Fibroblast of lung (primary cell): ENCODE measurements around the gene RMDN3.

Experiments
- EZH2 ChIP-seq: IDR thresholded peaks from 2 replicates; pipeline ENCODE4 v1.5.1; 2012; ENCODE audit warnings: low read length, control low read depth, mild to moderate bottlenecking; ENCODE audit errors: missing control alignments
- TF ChIP-seq, protein P1 (sequence below), 2 donors: IDR thresholded peaks in 1 of 2; conservative IDR thresholded peaks in 1 of 2; 1 replicate in 1 of 2; 2 replicates in 1 of 2; pipeline ENCODE4 v1.5.1; 2011 to 2012; ENCODE audit warnings: low read length in 2 of 2, control low read depth in 1 of 2, inconsistent platforms in 1 of 2, low read depth in 1 of 2, mild to moderate bottlenecking in 1 of 2

DNA sequence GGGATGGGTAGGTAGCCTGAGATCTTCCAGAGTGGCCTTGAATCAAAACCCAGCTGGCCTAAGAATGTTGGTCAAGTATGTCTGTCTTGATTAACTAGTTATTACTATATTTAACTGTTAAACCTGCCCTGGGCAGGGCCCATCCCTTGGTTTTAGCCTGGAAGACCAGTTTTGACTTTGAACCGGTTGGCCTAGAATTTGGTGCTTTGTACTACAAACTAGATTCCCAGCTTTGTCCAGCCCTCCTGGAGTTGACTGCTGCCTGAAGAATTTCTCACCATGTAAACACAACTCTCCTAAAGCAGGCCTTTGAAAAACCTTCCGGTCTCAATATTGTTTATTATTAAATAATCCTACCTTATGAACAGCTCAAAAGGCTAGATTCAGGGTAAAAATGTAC, 30.8 kb upstream of the RMDN3 start:
- no peak for TF ChIP-seq EZH2
- TF ChIP-seq, protein P1, sequence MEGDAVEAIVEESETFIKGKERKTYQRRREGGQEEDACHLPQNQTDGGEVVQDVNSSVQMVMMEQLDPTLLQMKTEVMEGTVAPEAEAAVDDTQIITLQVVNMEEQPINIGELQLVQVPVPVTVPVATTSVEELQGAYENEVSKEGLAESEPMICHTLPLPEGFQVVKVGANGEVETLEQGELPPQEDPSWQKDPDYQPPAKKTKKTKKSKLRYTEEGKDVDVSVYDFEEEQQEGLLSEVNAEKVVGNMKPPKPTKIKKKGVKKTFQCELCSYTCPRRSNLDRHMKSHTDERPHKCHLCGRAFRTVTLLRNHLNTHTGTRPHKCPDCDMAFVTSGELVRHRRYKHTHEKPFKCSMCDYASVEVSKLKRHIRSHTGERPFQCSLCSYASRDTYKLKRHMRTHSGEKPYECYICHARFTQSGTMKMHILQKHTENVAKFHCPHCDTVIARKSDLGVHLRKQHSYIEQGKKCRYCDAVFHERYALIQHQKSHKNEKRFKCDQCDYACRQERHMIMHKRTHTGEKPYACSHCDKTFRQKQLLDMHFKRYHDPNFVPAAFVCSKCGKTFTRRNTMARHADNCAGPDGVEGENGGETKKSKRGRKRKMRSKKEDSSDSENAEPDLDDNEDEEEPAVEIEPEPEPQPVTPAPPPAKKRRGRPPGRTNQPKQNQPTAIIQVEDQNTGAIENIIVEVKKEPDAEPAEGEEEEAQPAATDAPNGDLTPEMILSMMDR (conservative IDR thresholded peaks at IDR 0.05 in 1 of 2, IDR thresholded peaks at IDR 0.05 in 1 of 2; ENCODE audit: low read depth in 1 of 2, low read length in 2 of 2) = no peak
